Suprapubic skin (tissue), 4 donors: ENCODE data around the gene POLL. TPM values are rescaled to one million over a fixed set of nuclear protein-coding genes. Genes with fewer than 3 reads are reported as not detected.

Experiments used
- DNase-seq, 2 donors: peaks; one replicate each; pipeline ENCODE4 v3.0.0-alpha.2; 2019; ENCODE audit warnings: low spot score in 2 of 2
- H3K27ac ChIP-seq: fragments of 200-600 bp; sonication (generic); one replicate; pipeline ENCODE4 v1.5.1; 2019
- H3K27me3 ChIP-seq: fragments of 200-600 bp; sonication (generic); one replicate; pipeline ENCODE4 v1.5.1; 2019
- H3K36me3 ChIP-seq: fragments of 200-600 bp; sonication (generic); one replicate; pipeline ENCODE4 v1.5.1; 2019
- H3K4me1 ChIP-seq: fragments of 200-600 bp; sonication (generic); one replicate; pipeline ENCODE4 v1.5.1; 2019
- H3K4me3 ChIP-seq: fragments of 200-600 bp; sonication (generic); one replicate; pipeline ENCODE4 v1.5.1; 2019; ENCODE audit warnings: mild to moderate bottlenecking
- H3K9me3 ChIP-seq: fragments of 200-600 bp; sonication (generic); one replicate; pipeline ENCODE4 v1.5.1; 2019
- CTCF ChIP-seq, 2 donors: fragments of 200-600 bp in 1 of 2; fragments of 450-650 bp in 1 of 2; sonication (generic) in 1 of 2; IDR thresholded peaks; one replicate each; pipeline ENCODE4 v1.5.1; 2016 to 2019; ENCODE audit warnings: antibody characterized with exemption in 2 of 2, mild to moderate bottlenecking in 1 of 2, moderate library complexity in 1 of 2
- EP300 ChIP-seq: sonication (generic); formaldehyde crosslinking; IDR thresholded peaks from one replicate; pipeline ENCODE4 v1.6.1; 2017; ENCODE audit warnings: antibody characterized with exemption
- POLR2A ChIP-seq, 2 donors: fragments of 450-650 bp; IDR thresholded peaks; one replicate each; pipeline ENCODE4 v1.6.1; 2017; ENCODE audit warnings: antibody characterized with exemption in 2 of 2, mild to moderate bottlenecking in 2 of 2, moderate library complexity in 2 of 2
- POLR2AphosphoS5 ChIP-seq, 3 donors: sonication (generic); formaldehyde crosslinking; IDR thresholded peaks; one replicate each; pipeline ENCODE4 v1.6.1; 2017; ENCODE audit warnings: antibody characterized with exemption in 3 of 3
- WGBS: methylation state at CpG from one replicate; pipeline ENCODE4 v1.1.5; 2018; 5-methylcytosine and 5-hydroxymethylcytosine counted together
- total RNA-seq, 4 donors: library from RNA; depleted of rRNA; stranded (reverse); fragments of >200 nt; gene quantifications; one replicate each; pipeline ENCODE4 v1.1.0, GENCODE V29; 2016

Gene POLL
- total RNA-seq, 4 donors from 2014 or later = 13.5 to 32.3 (median 20.6) TPM

GRCh38 chr10:101609481-101609880 is 21.4 kb upstream of the POLL start:
- 92% methylated on average over 4 of the region's 4 CpGs for WGBS
- no peaks in the 10 kb centered on the region for H3K9me3 ChIP-seq
- no peak for DNase-seq
- no peaks in the 10 kb centered on the region for H3K4me1 ChIP-seq
- H3K4me3 ChIP-seq = no peak overlapping the region
- H3K27ac ChIP-seq = no peak overlapping the region
- H3K36me3 ChIP-seq = peaks cover 85% of the 10 kb centered on the region
- TF ChIP-seq EP300 (no peak), POLR2A (IDR thresholded peaks at IDR 0.05) (no peak), POLR2AphosphoS5 (IDR thresholded peaks at IDR 0.05) (no peak), CTCF (IDR thresholded peaks at IDR 0.05) (no peak)
- no peaks in the 10 kb centered on the region for H3K27me3 ChIP-seq

- no peak overlapping the region for H3K4me3 ChIP-seq
- H3K4me1 ChIP-seq = no peaks in the 10 kb centered on the region
- H3K36me3 ChIP-seq = peaks cover 70% of the 10 kb centered on the region
- TF ChIP-seq POLR2AphosphoS5 (IDR thresholded peaks at IDR 0.05) (no peak), POLR2A (IDR thresholded peaks at IDR 0.05) (no peak), CTCF (IDR thresholded peaks at IDR 0.05) (no peak), EP300 (no peak)
- H3K9me3 ChIP-seq = no peaks in the 10 kb centered on the region
- no peak for DNase-seq
- 56% methylated on average over 2 of the region's 2 CpGs for WGBS
- H3K27me3 ChIP-seq = no peaks in the 10 kb centered on the region
- H3K27ac ChIP-seq = no peak overlapping the region
These were observed 19.1 kb upstream of the POLL start for GRCh38 chr10:101607124-101607523.

GRCh38 chr10:101602761-101603398 is 14.8 kb upstream of the POLL start:
- Histone ChIP-seq H3K9me3 (no peaks in the 10 kb centered on the region), H3K36me3 (peaks cover 29% of the 10 kb centered on the region), H3K27me3 (no peaks in the 10 kb centered on the region), H3K4me1 (no peaks in the 10 kb centered on the region), H3K4me3 (no peak overlapping the region), H3K27ac (no peak overlapping the region)
- WGBS = 53% methylated on average over 6 of the region's 6 CpGs
- no peak for DNase-seq
- TF ChIP-seq CTCF (IDR thresholded peaks at IDR 0.05) (peak; percentile 39 to 84), POLR2AphosphoS5 (IDR thresholded peaks at IDR 0.05) (no peak)

- Histone ChIP-seq H3K4me1 (no peaks in the 10 kb centered on the region), H3K27ac (no peak overlapping the region), H3K9me3 (no peaks in the 10 kb centered on the region), H3K4me3 (no peak overlapping the region), H3K36me3 (peaks cover 17% of the 10 kb centered on the region), H3K27me3 (no peaks in the 10 kb centered on the region)
- no CpG with 5 or more reads among the region's 1 CpG for WGBS
- TF ChIP-seq EP300 = no peak
- TF ChIP-seq POLR2AphosphoS5 (IDR thresholded peaks at IDR 0.05) = no peak
- TF ChIP-seq POLR2A (IDR thresholded peaks at IDR 0.05) = no peak
- TF ChIP-seq CTCF (IDR thresholded peaks at IDR 0.05) = no peak
- no peak for DNase-seq
These were observed 13.5 kb upstream of the POLL start for GRCh38 chr10:101601541-101601940.

DNA sequence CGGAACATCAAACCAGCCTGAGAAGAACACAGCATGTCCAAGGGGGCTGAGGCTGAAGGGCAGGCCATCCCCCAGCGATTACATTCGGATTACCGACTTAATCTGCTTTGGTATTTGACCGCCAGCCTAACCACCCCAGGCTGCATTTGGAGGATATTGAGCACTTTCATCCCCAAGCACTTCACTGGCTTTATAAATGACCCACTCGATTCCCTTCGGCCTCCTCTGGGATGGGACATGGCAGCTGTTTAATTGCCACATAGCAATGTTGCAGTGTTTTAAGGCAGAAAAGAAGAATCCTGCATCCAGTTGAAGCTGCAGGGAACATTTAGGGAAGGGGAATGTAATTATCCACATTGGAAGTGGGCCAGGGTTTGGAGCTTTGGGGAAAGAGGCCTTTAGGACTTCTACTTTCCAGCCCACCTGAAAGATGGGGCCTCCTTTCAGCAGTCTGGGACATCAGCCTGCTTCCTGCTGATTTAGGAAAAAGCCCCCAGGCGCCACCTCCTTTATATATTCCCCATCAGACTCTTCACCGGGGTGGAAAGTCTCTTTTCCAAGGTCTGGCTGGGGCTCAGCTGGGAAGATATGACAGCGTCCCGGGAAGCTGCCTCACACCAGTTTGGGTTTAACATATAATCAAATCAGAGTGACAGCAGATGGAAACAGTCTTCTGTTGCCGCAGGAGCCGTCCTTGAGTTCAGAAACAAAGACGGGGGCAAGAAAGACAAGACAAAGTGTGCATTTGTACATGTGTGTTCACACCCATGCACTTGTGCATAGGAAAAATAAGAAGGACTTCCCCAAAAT is 9.2 kb upstream of the POLL start:
- Histone ChIP-seq H3K9me3 (no peaks in the 10 kb centered on the region), H3K36me3 (no peaks in the 10 kb centered on the region), H3K27ac (no peak overlapping the region), H3K4me1 (no peaks in the 10 kb centered on the region), H3K27me3 (no peaks in the 10 kb centered on the region), H3K4me3 (no peak overlapping the region)
- 85% methylated on average over 14 of the region's 14 CpGs for WGBS
- DNase-seq = no peak
- TF ChIP-seq CTCF (IDR thresholded peaks at IDR 0.05) (no peak), POLR2A (IDR thresholded peaks at IDR 0.05) (no peak), EP300 (no peak), POLR2AphosphoS5 (IDR thresholded peaks at IDR 0.05) (no peak)
